Hepatocyte (in vitro differentiated cells): ENCODE results near the gene APBB2. TPM values are rescaled to one million over a fixed set of nuclear protein-coding genes. Genes with fewer than 3 reads are reported as not detected.

ENCODE experiments used
- DNase-seq: peaks from one replicate; pipeline ENCODE4 v3.0.0-alpha.2; 2016; ENCODE audit warnings: low spot score
- H2AFZ ChIP-seq: fragments of 200-600 bp; sonication (generic); 2 replicates; pipeline ENCODE4 v1.6.0; 2016; ENCODE audit warnings: antibody characterized with exemption, mild to moderate bottlenecking
- H3K27ac ChIP-seq: fragments of 200-600 bp; sonication (generic); 2 replicates; pipeline ENCODE4 v1.5.1; 2016; ENCODE audit warnings: mild to moderate bottlenecking
- H3K27me3 ChIP-seq: fragments of 200-600 bp; sonication (generic); 2 replicates; pipeline ENCODE4 v1.6.1; 2016
- H3K36me3 ChIP-seq: fragments of 200-600 bp; sonication (generic); replicated peaks from 2 replicates; pipeline ENCODE4 v1.5.1; 2016; ENCODE audit warnings: low read depth; ENCODE audit not compliant: insufficient read depth
- H3K4me1 ChIP-seq: fragments of 200-600 bp; sonication (generic); 2 replicates; pipeline ENCODE4 v1.5.1; 2016; ENCODE audit warnings: mild to moderate bottlenecking, moderate library complexity; ENCODE audit not compliant: insufficient read depth
- H3K4me2 ChIP-seq: fragments of 200-600 bp; sonication (generic); 2 replicates; pipeline ENCODE4 v1.6.0; 2016
- H3K4me3 ChIP-seq: fragments of 200-600 bp; sonication (generic); 2 replicates; pipeline ENCODE4 v1.5.1; 2016; ENCODE audit warnings: mild to moderate bottlenecking
- H3K79me2 ChIP-seq: fragments of 200-600 bp; sonication (generic); 2 replicates; pipeline ENCODE4 v1.6.0; 2017; ENCODE audit warnings: mild to moderate bottlenecking
- H3K9me2 ChIP-seq: fragments of 200-600 bp; sonication (generic); replicated peaks from 2 replicates; pipeline ENCODE4 v1.6.0; 2017; ENCODE audit warnings: mild to moderate bottlenecking; ENCODE audit not compliant: insufficient read depth
- H3K9me3 ChIP-seq: fragments of 200-600 bp; sonication (generic); 2 replicates; pipeline ENCODE4 v1.5.1; 2016; ENCODE audit warnings: low read depth, mild to moderate bottlenecking
- H4K20me1 ChIP-seq: fragments of 200-600 bp; sonication (generic); 2 replicates; pipeline ENCODE4 v1.6.0; 2016; ENCODE audit warnings: mild to moderate bottlenecking; ENCODE audit not compliant: insufficient read depth, poor library complexity, severe bottlenecking
- EZH2 ChIP-seq: fragments of 200-600 bp; sonication (generic); IDR thresholded peaks from 2 replicates; pipeline ENCODE4 v1.6.1; 2016; ENCODE audit warnings: antibody characterized with exemption, mild to moderate bottlenecking, borderline replicate concordance
- EZH2phosphoT487 ChIP-seq: fragments of 200-600 bp; sonication (generic); IDR thresholded peaks from one replicate; pipeline ENCODE4 v1.6.1; 2018; ENCODE audit warnings: antibody characterized with exemption, mild to moderate bottlenecking, low read depth, moderate library complexity; ENCODE audit not compliant: unreplicated experiment, severe bottlenecking
- WGBS: methylation state at CpG from one replicate; pipeline ENCODE4 v1.1.6; 2016; ENCODE audit warnings: low lambda C conversion rate; ENCODE audit errors: missing lambda C conversion rate; 5-methylcytosine and 5-hydroxymethylcytosine counted together
- polyA plus RNA-seq: library from polyadenylated mRNA; unstranded; fragments of >200 nt; fragmentation: Nextera tagmentation; extraction: Ambion mirVana; gene quantifications from 2 replicates; pipeline ENCODE4 v1.2.1, GENCODE V29; 2016
- total RNA-seq: library from RNA; depleted of rRNA; stranded (reverse); fragments of >200 nt; gene quantifications from 2 replicates; pipeline ENCODE4 v1.2.3, GENCODE V29; 2014
- TF ChIP-seq, protein P1 (sequence below): fragments of 200-600 bp; sonication (generic); IDR thresholded peaks from 2 replicates; pipeline ENCODE4 v1.5.1; 2016; ENCODE audit warnings: antibody characterized with exemption, mild to moderate bottlenecking; ENCODE audit not compliant: poor library complexity

APBB2 gene
- total and polyA plus RNA-seq, 2 experiments from 2014 or later, result 23.4 to 47.5 TPM

GRCh38 chr4:40934676-40935075 is 279.7 kb downstream of the APBB2 start:
- no peaks in the 10 kb centered on the region for H3K79me2 ChIP-seq
- no peak overlapping the region for H3K4me2 ChIP-seq
- H3K4me1 ChIP-seq, result peaks cover 4% of the 10 kb centered on the region
- no peaks in the 10 kb centered on the region for H3K36me3 ChIP-seq
- H3K27ac ChIP-seq, result no peak overlapping the region
- H2AFZ ChIP-seq, result no peak overlapping the region
- no peaks in the 10 kb centered on the region for H3K9me3 ChIP-seq
- 70% methylated on average over 4 of the region's 4 CpGs for WGBS
- DNase-seq, result no peak
- no peak overlapping the region for H3K4me3 ChIP-seq
- H4K20me1 ChIP-seq, result no peaks in the 10 kb centered on the region
- no peaks in the 10 kb centered on the region for H3K27me3 ChIP-seq
- TF ChIP-seq, protein P1, sequence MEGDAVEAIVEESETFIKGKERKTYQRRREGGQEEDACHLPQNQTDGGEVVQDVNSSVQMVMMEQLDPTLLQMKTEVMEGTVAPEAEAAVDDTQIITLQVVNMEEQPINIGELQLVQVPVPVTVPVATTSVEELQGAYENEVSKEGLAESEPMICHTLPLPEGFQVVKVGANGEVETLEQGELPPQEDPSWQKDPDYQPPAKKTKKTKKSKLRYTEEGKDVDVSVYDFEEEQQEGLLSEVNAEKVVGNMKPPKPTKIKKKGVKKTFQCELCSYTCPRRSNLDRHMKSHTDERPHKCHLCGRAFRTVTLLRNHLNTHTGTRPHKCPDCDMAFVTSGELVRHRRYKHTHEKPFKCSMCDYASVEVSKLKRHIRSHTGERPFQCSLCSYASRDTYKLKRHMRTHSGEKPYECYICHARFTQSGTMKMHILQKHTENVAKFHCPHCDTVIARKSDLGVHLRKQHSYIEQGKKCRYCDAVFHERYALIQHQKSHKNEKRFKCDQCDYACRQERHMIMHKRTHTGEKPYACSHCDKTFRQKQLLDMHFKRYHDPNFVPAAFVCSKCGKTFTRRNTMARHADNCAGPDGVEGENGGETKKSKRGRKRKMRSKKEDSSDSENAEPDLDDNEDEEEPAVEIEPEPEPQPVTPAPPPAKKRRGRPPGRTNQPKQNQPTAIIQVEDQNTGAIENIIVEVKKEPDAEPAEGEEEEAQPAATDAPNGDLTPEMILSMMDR, result no peak
- no peak for TF ChIP-seq EZH2
- no peak for TF ChIP-seq EZH2phosphoT487
- no peaks in the 10 kb centered on the region for H3K9me2 ChIP-seq

GRCh38 chr4:40933272-40934053 is 280.9 kb downstream of the APBB2 start:
- DNase-seq, result no peak
- Histone ChIP-seq H2AFZ (no peak overlapping the region), H3K27me3 (no peaks in the 10 kb centered on the region)

DNA sequence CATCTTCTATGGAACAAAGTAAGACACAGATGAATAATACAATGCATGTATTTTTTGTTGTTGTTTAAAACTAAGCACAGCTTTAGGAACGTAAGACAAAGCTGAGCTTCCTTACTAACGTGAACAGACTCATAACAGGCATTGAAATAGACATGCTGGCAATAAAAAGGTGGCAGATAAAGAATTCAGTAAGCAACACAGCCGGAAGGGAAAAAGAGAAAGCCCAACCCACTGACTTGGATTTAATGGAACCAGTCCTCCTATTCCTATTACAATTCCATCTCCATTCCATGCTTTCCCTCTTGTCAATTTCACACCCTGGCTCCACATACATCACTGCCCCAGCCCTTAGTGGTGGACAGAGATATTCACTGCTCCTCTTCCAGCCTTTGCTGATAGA is 282.5 kb downstream of the APBB2 start:
- Histone ChIP-seq H3K27ac (no peak overlapping the region), H3K79me2 (no peaks in the 10 kb centered on the region), H2AFZ (no peak overlapping the region), H3K4me2 (no peak overlapping the region), H3K9me2 (no peaks in the 10 kb centered on the region), H3K27me3 (no peaks in the 10 kb centered on the region), H3K4me3 (no peak overlapping the region), H4K20me1 (no peaks in the 10 kb centered on the region), H3K4me1 (peaks cover 4% of the 10 kb centered on the region), H3K36me3 (no peaks in the 10 kb centered on the region), H3K9me3 (no peaks in the 10 kb centered on the region)
- TF ChIP-seq EZH2phosphoT487 (no peak), EZH2 (no peak)
- TF ChIP-seq, protein P1, result no peak
- no peak for DNase-seq
- 66% methylated on average over 3 of the region's 3 CpGs for WGBS

More at GRCh38 chr4:40933272-40934053, 280.9 kb downstream of the APBB2 start:
- Histone ChIP-seq H3K27ac (no peak overlapping the region), H3K4me3 (no peak overlapping the region), H3K4me1 (peaks cover 4% of the 10 kb centered on the region), H3K36me3 (no peaks in the 10 kb centered on the region), H4K20me1 (no peaks in the 10 kb centered on the region), H3K9me2 (no peaks in the 10 kb centered on the region), H3K4me2 (no peak overlapping the region), H3K79me2 (no peaks in the 10 kb centered on the region), H3K9me3 (no peaks in the 10 kb centered on the region)
- no peak for TF ChIP-seq EZH2
- WGBS, result 96% methylated on average over 11 of the region's 11 CpGs

- Histone ChIP-seq H3K4me1 (peaks cover 4% of the 10 kb centered on the region), H3K9me2 (no peaks in the 10 kb centered on the region), H3K4me3 (no peak overlapping the region), H2AFZ (no peak overlapping the region), H3K27me3 (no peaks in the 10 kb centered on the region), H3K36me3 (no peaks in the 10 kb centered on the region), H4K20me1 (no peaks in the 10 kb centered on the region), H3K9me3 (no peaks in the 10 kb centered on the region), H3K27ac (no peak overlapping the region), H3K79me2 (no peaks in the 10 kb centered on the region), H3K4me2 (no peak overlapping the region)
- no peak for TF ChIP-seq EZH2phosphoT487
- no peak for TF ChIP-seq EZH2
- TF ChIP-seq, protein P1, result no peak
- WGBS, result 82% methylated on average over 6 of the region's 6 CpGs
- no peak for DNase-seq
Observed at GRCh38 chr4:40931238-40931637, 283.1 kb downstream of the APBB2 start.
